HG03060 (cell line): Measurements from ENCODE around the gene CAPN10.

Experiments
- ATAC-seq: cut with Tn5 transposase; IDR thresholded peaks from one replicate; pipeline ENCODE4 v1.9.1; 2021; ENCODE audit warnings: low read depth, moderate number of reproducible peaks; ENCODE audit not compliant: unreplicated experiment

CAPN10 gene

GRCh38 chr2:240588669-240589068, 2.1 kb downstream of the CAPN10 start:
- ATAC-seq, result no peak

DNA sequence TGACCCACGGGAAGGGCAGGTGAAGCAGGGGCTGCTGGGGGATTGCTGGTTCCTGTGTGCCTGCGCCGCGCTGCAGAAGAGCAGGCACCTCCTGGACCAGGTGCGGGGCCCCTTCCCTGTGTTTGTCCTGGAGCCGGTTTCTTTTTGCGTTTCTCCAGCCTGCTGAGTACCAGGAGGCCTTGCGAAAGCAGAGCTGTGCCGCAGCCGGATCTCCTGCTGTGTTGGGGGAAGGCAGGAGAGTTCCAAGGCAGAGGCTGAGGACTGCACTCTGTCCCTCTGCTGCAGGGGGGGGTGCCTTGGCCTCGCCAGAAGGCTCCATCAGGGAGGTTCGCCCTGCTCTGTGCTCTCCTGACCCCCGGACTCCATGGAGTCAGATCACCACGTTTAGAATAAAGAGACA, 2.8 kb downstream of the CAPN10 start:
- ATAC-seq, result no peak

- no peak for ATAC-seq
Observed at GRCh38 chr2:240589850-240590525, 3.5 kb downstream of the CAPN10 start.

- no peak for ATAC-seq
Observed at GRCh38 chr2:240590681-240591111, 4.2 kb downstream of the CAPN10 start.

DNA sequence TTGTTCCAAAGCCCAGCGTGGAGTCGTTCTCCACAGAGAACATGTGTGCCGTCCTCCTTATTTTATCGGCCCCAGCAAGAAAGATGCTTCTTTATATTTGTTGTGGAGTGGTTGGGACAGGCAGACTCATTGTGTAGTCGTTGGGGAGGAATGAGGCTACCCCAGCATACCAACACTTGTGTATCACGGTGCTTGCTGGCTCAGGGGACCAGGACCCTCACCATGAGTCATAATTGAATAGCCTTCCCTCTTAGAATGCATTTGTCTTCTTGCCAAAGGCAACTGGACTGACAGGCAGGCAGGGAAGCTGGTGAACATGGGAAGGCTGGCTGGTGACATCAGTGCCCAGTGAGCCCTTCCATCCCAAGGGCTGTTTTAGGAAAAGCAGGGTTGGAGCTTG, 4.7 kb downstream of the CAPN10 start:
- ATAC-seq, result no peak

GRCh38 chr2:240591784-240592183, 5.2 kb downstream of the CAPN10 start:
- no peak for ATAC-seq

GRCh38 chr2:240593026-240593702, 6.6 kb downstream of the CAPN10 start:
- ATAC-seq, result no peak

DNA sequence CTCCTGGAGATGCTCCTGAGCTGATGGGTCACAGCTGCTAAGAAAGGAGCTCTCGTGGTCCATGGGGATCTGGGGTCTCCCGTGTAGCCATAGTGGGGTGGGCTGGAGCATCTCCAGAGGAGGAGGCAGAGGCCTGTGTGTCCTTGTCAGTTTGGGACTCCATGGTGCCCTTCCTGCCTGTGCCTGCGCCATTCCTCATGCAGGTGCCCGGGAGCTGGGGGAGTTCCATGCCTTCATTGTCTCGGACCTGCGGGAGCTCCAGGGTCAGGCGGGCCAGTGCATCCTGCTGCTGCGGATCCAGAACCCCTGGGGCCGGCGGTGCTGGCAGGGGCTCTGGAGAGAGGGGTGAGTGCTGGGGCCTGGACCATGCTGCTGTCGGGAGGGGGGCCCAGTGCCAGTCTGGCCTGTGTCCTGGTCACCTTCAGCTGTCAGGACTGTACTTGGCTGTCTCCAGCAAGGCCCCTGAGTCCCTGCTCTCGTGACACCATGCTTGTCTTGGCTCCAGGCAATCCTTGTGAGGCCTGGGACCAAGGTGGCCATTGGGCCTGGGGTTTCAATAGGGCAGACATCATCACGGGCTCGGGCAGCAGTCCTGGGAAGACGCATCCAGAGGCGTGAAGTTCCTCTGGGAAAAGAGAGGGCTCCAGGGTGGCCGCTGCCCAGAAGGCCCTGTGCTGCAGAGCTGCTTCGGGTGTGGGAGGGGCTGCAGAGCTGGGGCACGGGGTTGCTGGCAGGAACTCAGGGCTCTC, 7.3 kb downstream of the CAPN10 start:
- ATAC-seq, result no peak

GRCh38 chr2:240594511-240595380, 8.2 kb downstream of the CAPN10 start:
- no peak for ATAC-seq

DNA sequence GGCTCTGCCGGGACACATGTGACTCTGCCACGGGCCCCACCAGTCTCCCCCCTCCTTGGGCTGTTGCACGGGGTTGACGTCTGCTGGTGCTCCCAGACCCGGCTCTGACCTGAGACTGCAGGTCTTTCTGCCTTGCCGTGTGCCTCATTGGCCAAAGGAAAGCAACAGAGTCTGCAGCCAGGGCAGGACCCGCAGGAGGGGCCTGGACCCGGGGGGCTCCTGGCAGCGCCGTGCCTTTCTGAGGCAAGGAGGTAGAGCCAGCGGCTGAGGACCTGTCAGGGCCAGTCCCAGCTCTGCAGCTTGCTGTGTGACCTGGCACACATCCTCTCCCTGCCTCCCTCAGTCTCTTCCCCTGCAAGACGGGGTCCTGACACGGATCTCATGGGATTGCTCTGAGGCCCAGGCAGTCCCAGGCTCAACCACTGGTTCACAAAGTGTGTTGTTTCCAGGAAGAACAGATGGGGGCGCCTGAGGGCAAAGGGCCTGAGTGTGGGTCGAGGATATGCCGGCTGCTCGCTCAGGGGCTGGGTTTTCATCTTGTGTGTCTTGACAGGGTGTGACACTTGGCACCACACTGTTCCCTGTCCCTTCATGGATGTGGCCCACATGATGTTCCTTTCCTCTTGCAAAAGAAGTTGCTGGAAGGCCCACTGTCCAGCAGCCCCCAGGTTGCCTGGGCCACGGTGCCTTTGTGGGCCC, 9.0 kb downstream of the CAPN10 start:
- ATAC-seq, result no peak

DNA sequence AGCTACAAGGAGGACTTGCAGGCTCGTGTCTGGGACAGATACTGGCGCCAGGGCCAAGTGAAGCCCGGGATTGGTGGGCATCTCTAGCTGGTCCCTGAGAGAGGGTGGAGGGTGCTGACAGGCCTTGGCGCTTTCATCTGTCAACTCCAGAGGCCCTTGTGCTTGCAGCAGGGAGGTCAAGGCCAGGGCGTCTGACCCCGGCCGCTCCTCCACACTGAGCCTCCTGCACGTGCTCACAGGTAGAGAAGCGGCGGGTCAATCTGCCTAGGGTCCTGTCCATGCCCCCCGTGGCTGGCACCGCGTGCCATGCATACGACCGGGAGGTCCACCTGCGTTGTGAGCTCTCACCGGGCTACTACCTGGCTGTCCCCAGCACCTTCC, 9.5 kb downstream of the CAPN10 start:
- ATAC-seq, result no peak

- no peak for ATAC-seq
Observed at GRCh38 chr2:240596491-240596931, 10.0 kb downstream of the CAPN10 start.

GRCh38 chr2:240597054-240597418, 10.5 kb downstream of the CAPN10 start:
- ATAC-seq, result no peak

GRCh38 chr2:240597419-240598181, 11.1 kb downstream of the CAPN10 start:
- no peak for ATAC-seq

DNA sequence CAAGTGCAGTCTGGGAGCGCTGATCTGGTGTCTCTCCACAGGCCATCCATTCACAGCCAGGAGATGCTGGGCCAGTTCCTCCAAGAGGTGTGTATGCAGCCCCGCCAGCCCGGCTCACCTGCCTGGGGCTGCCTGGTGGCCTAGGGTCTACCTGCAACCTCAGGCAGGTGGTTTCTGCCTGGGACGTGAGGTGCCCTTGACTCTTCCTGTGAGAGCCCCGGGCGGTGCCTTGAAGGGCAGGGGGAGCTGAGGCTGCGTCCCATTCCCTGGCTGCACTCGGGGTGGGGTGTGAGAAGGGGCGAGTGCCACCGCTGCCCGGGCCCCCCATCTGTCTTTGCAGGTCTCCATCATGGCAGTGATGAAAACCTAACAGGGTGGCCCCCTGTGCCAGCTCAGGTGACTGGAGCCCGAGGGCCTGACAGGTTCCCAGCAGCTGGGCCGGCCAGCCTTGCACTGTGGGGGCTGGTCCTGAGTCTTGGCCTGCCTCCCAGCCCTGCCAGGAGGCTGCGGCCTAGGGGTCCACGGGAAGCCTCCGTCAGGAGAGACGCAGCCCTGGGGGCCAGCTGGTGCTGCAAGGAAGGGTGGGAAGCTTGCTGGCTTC, 11.9 kb downstream of the CAPN10 start:
- ATAC-seq, result no peak

DNA sequence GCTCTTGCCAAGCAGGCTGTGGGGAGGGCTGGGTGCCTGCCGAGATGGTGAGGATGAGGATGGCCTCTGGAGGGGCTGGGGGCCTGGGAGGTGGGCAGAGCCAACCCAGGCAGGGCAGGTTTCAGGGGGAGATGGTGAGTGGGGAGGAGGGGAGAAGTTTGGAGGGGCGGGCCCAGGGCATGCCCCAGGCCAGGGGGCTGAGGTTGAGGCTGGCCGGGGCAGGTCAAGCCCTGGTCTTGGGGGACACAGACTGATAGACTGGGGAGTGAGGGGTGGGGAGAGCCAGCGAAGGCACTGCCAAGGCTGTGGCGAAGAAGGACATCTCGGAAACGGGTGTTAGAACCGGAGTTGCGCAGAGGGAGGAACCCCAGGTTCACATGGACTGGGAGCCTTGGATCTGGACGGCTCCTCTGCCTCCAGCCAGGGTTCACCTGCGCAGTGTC, 12.6 kb downstream of the CAPN10 start:
- no peak for ATAC-seq

- ATAC-seq, result no peak
Observed at GRCh38 chr2:240600451-240600961, 14.0 kb downstream of the CAPN10 start.

DNA sequence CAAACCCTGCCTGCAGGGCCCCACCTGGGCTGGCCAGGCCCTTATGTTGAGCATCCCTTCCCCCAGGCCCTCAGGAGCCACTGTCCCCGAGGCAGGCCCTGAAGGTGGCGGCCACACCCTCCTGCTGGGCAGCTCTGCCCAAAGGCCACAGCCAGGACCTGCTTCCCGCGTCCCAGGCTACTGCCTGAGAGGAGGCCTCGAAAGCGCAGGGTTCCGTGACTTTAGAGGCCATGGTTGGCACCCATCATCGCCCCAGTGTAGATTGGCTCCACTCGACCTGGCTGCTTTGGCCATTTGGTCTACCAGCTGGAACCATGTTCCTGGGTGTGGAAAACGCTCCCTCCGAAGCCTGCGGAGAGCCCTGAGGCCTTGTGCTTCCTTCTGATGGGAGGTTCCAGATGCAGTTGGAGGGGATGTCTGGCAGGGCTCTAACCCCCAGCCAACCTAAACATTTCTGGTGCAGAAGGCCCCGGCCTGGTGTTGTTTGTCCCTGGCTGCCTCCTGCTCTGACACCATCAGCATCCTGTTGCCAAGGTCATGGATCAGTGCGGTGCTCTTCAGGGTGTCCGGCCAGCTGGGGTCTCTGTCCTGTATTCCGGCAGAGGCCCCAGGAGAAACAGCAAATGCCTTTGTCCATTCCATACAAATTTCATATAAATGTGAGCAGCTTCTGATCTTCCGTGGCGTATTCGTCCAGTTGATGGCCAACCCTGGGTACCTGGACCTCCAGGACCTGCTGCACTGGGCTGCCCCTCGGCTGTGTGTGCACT, 14.7 kb downstream of the CAPN10 start:
- no peak for ATAC-seq
